Measurements from ENCODE around the gene RAB35.

RAB35 gene

DNA sequence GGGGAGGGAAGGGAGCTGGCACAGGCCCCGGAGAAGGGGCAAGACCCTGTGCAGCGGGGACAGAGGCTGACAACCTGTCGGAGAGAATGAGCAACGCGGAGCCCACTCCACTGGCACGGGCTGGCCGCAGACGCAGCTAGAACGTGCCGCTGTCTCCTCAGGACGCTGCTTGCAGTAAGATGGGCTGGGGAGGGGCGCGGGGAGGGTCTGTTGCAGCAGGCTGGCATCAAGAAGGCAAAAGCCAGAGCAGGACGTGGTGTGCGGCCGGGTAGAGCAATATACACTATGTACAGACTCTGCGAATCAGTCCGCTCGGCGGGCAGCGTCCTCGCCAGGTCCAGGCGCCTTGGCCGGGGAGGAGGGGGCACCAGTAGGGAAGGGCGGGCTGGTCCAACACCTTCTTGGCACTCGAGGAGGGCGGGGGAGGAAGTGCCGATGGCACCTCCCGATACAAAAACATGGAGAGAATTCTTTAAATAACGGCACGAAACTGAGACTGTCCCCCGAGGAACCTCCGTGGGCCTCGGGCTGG, 19.8 kb downstream of the RAB35 start:
- DNase-seq (ENCODE audit: low spot score): no peak
- TF ChIP-seq, protein P1, sequence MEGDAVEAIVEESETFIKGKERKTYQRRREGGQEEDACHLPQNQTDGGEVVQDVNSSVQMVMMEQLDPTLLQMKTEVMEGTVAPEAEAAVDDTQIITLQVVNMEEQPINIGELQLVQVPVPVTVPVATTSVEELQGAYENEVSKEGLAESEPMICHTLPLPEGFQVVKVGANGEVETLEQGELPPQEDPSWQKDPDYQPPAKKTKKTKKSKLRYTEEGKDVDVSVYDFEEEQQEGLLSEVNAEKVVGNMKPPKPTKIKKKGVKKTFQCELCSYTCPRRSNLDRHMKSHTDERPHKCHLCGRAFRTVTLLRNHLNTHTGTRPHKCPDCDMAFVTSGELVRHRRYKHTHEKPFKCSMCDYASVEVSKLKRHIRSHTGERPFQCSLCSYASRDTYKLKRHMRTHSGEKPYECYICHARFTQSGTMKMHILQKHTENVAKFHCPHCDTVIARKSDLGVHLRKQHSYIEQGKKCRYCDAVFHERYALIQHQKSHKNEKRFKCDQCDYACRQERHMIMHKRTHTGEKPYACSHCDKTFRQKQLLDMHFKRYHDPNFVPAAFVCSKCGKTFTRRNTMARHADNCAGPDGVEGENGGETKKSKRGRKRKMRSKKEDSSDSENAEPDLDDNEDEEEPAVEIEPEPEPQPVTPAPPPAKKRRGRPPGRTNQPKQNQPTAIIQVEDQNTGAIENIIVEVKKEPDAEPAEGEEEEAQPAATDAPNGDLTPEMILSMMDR (IDR thresholded peaks at IDR 0.05; ENCODE audit: extremely low read depth, missing control alignments): no peak

DNA sequence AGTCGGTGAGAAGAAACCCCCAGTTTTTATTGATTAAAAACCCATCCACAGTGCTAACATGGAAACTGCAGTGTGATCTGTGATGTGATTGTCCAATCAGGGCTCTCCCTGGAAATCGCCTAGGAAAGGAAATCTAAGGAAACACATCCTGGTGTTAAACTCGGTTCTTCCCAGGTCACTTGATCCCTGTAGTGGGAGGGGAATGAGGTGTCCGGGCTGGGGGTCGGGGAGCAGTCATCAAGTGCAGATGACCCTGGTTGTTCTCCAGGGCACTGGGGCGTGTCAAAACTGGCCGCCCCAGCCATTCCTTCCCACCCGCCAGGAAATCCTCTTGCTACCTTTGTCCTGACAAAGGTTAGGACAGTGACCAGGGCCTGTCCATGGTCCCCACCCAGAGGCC, 20.8 kb downstream of the RAB35 start:
- TF ChIP-seq, protein P1 (IDR thresholded peaks at IDR 0.05; ENCODE audit: extremely low read depth, missing control alignments): no peak

GRCh38 chr12:120095331-120095730, 21.2 kb downstream of the RAB35 start:
- no peak for DNase-seq (ENCODE audit: low spot score)
- TF ChIP-seq, protein P1 (IDR thresholded peaks at IDR 0.05; ENCODE audit: extremely low read depth, missing control alignments): no peak

More for the DNA sequence above, 20.8 kb downstream of the RAB35 start:
- no peak for DNase-seq (ENCODE audit: low spot score)

DNA sequence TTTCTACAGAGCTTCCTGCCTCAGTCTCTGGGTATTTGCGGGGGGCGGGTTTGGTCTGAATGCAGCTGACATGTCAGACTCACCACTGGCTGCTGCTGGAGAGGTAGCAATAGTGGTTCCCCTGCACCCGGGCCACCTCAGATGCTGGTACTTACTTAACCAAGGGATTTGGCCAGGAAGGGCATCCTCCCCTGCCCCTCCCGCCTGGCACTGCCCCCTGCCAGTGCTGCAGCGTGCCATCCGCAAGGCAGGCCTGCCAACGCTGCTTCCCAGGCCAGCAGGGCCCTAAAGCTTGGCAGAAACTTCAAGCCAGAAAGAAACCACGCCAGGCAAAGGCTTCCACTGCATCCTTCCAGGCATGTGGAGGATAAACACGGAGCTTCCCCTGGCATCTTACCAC, 22.1 kb downstream of the RAB35 start:
- DNase-seq (ENCODE audit: low spot score): no peak
- TF ChIP-seq, protein P1 (IDR thresholded peaks at IDR 0.05; ENCODE audit: extremely low read depth, missing control alignments): no peak

GRCh38 chr12:120093592-120094355, 22.8 kb downstream of the RAB35 start:
- DNase-seq (ENCODE audit: low spot score): no peak
- TF ChIP-seq, protein P1 (IDR thresholded peaks at IDR 0.05; ENCODE audit: extremely low read depth, missing control alignments): no peak

GRCh38 chr12:120093336-120093591, 23.3 kb downstream of the RAB35 start:
- DNase-seq (ENCODE audit: low spot score): no peak
- TF ChIP-seq, protein P1 (IDR thresholded peaks at IDR 0.05; ENCODE audit: extremely low read depth, missing control alignments): no peak

DNA sequence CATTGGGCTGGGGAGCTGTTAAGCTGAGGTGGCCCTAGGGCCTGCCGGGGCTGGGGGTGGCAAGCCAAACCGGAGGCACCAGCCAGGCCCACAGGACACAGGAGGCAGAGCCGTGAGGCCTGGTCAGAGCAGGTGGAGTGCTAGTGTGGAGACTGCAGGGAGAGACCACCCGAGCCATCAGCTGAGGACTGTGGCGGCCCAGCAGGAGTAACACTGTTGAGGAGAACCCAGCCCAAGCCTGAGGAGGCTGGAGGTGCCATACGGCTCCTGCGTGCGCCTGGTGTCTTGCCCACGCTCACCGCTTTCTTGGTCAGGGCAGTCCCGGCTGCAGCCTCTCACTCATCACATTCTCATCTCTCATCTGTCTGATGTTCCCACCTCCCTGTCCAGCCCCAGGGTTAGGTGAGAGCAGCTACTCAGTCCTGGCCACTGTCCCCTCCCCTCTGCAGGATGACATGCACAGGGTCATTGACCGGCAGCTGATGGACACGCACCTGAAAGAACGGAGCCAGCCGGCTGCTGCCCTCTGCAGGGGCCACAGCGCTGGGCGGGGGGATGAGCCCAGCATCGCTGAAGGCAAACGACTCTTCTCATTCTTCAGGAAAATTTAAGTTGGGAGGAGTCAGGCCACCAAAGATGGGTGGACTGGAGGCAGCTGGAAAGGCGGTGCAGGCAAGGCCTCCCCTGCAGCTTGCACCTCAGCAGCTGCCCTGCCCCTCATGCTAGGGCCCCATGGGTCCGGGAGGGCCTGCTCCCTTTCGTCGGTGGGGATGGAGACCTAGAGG, 23.8 kb downstream of the RAB35 start:
- DNase-seq (ENCODE audit: low spot score): no peak
- TF ChIP-seq, protein P1 (IDR thresholded peaks at IDR 0.05; ENCODE audit: extremely low read depth, missing control alignments): no peak
